Psoas muscle (tissue), 8 donors: Measurements from ENCODE around the gene TBC1D9B. TPM values are rescaled to one million over a fixed set of nuclear protein-coding genes. Genes with fewer than 3 reads are reported as not detected.

Source experiments
- ATAC-seq, 4 donors: fragments of 200-7000 bp; cut with Tn5 transposase; one replicate each; pipeline ENCODE4 v1.9.1; 2020; ENCODE audit warnings: moderate library complexity in 3 of 4, mild to moderate bottlenecking in 2 of 4
- DNase-seq, 2 donors: peaks; one replicate each; pipeline ENCODE4 v3.0.0-alpha.2; 2020
- H3K27ac ChIP-seq: fragments of 200-600 bp; one replicate; pipeline ENCODE4 v1.8.0; 2022
- H3K27me3 ChIP-seq, 3 donors: fragments of 200-600 bp in 1 of 3; one replicate each; pipeline versions ENCODE4 v1.6.1 to v1.8.0; 2013 to 2022; ENCODE audit warnings: low read length in 2 of 3, mild to moderate bottlenecking in 2 of 3, moderate library complexity in 1 of 3; ENCODE audit not compliant: insufficient read depth in 3 of 3
- H3K36me3 ChIP-seq, 2 donors: fragments of 200-600 bp in 1 of 2; one replicate each; pipeline versions ENCODE4 v1.6.1 to v1.8.0; 2013 to 2022; ENCODE audit warnings: low read depth in 1 of 2, mild to moderate bottlenecking in 1 of 2, moderate library complexity in 1 of 2; ENCODE audit not compliant: insufficient read depth in 1 of 2
- H3K4me1 ChIP-seq: fragments of 200-600 bp; one replicate; pipeline ENCODE4 v1.8.0; 2022
- H3K4me3 ChIP-seq: fragments of 200-600 bp; one replicate; pipeline ENCODE4 v1.8.0; 2022; ENCODE audit warnings: mild to moderate bottlenecking
- H3K9me3 ChIP-seq: fragments of 200-600 bp; one replicate; pipeline ENCODE4 v1.8.0; 2022
- CTCF ChIP-seq: fragments of 200-600 bp; IDR thresholded peaks from one replicate; pipeline ENCODE4 v1.8.0; 2022; ENCODE audit warnings: antibody characterized with exemption
- WGBS, 3 donors: extraction: QIAGEN DNeasy Blood & Tissue Kit; methylation state at CpG; one replicate each; pipeline versions ENCODE4 v1.1.6 to v1.1.7; 2013; 5-methylcytosine and 5-hydroxymethylcytosine counted together
- intact Hi-C, 2 donors: fragments of 100-400 bp; cut with DNase I; formaldehyde crosslinking; loops; one replicate each; pipeline versions ENCODE4 v1.11.0 to v1.14.2; 2022
- polyA plus RNA-seq, 3 donors: library from polyadenylated mRNA; stranded (reverse); fragments of 200-250 nt; gene quantifications; one replicate each; pipeline ENCODE4 v1.2.3, GENCODE V29; 2013
- total RNA-seq, 4 donors: library from RNA; stranded (reverse); fragmentation: NEBNext Ultra II Directional in 2 of 4; extraction: Animal tissue kit (Norgen Biotek cat#: 25700) in 2 of 4; gene quantifications; one replicate each; pipeline versions ENCODE4 v1.2.1 to v1.2.4, GENCODE V29; 2021 to 2023
- donor health status: healthy with polysubstance abuse.
- donor health status: DM: no; HTN: no; CAD: no; lungs with moderate emphysema.
- donor health status: Bipolar disorder and iron deficiency.
- donor health status: healthy.
- donor health status: DM: yes; HTN: yes; CAD: no.
- donor health status: DM: no; HTN: no; CAD: no.
- donor health status: DM: no; HTN: no; CAD: no.
- donor health status: DM: yes; HTN: yes; CAD: no.

The TBC1D9B gene
- total and polyA plus RNA-seq, 7 donors, result 30.1 to 50.2 (median 40.2) TPM

- WGBS, 3 donors, result 94 to 96% (median 95%) methylated on average over 9 of the region's 9 CpGs
- intact Hi-C loops, result no loop called here
- peak overlapping the region; percentile 1 for H3K27ac ChIP-seq
- H3K27me3 ChIP-seq, result peaks cover 0 to 2% (median 0%) of the 10 kb centered on the region in 3 donors
- H3K9me3 ChIP-seq, result no peaks in the 10 kb centered on the region
- ATAC-seq (no peak), DNase-seq (no peak)
- H3K4me1 ChIP-seq, result peaks cover 17% of the 10 kb centered on the region
- no peak overlapping the region for H3K4me3 ChIP-seq
- TF ChIP-seq CTCF, result no peak
- H3K36me3 ChIP-seq, result no peaks in the 10 kb centered on the region
These were observed 5.8 kb upstream of the TBC1D9B start for GRCh38 chr5:179913461-179913860.

GRCh38 chr5:179912951-179913350, 5.3 kb upstream of the TBC1D9B start:
- ATAC-seq, result peak; percentile 43 to 74 (median 62)
- Histone ChIP-seq H3K4me3 (no peak overlapping the region), H3K27ac (peak overlapping the region; percentile 5), H3K36me3 (no peaks in the 10 kb centered on the region), H3K9me3 (no peaks in the 10 kb centered on the region), H3K4me1 (peaks cover 22% of the 10 kb centered on the region), H3K27me3 (peaks cover 0 to 2% (median 0%) of the 10 kb centered on the region in 3 donors)
- intact Hi-C loops, result no loop called here
- DNase-seq, result peak in 1 of 2 donors; percentile 81
- WGBS, 3 donors, result 56 to 76% (median 58%) methylated on average over 19 of the region's 19 CpGs
- TF ChIP-seq CTCF, result no peak

- H3K4me3 ChIP-seq, result no peak overlapping the region
- no peak for TF ChIP-seq CTCF
- H3K9me3 ChIP-seq, result no peaks in the 10 kb centered on the region
- WGBS, 3 donors, result 41 to 73% (median 58%) methylated on average over 7 of the region's 7 CpGs
- DNase-seq (peak in 1 of 2 donors; percentile 80), ATAC-seq (peak; percentile 33 to 78 (median 76))
- H3K27me3 ChIP-seq, result peaks cover 0 to 2% (median 0%) of the 10 kb centered on the region in 3 donors
- H3K4me1 ChIP-seq, result peaks cover 22% of the 10 kb centered on the region
- H3K36me3 ChIP-seq, result no peaks in the 10 kb centered on the region
- intact Hi-C loops, result no loop called here
- peak overlapping the region; percentile 5 for H3K27ac ChIP-seq
These were observed 4.7 kb upstream of the TBC1D9B start for GRCh38 chr5:179912386-179912785.

GRCh38 chr5:179909224-179909623, 1.5 kb upstream of the TBC1D9B start:
- intact Hi-C loops, result loop anchor here (5.0 to 10.0 kb wide), 6 partner anchors 37 to 163 kb away; partner anchors contain the start of genes MGAT4B (in 1 of the 2) and RNF130 (in 1 of the 2)
- Histone ChIP-seq H3K4me3 (no peak overlapping the region), H3K9me3 (no peaks in the 10 kb centered on the region), H3K27me3 (no peaks in the 10 kb centered on the region), H3K36me3 (peaks cover 0 to 16% of the 10 kb centered on the region in 2 donors), H3K27ac (no peak overlapping the region), H3K4me1 (peaks cover 25% of the 10 kb centered on the region)
- 89 to 94% (median 93%) methylated on average over 6 of the region's 6 CpGs for WGBS, 3 donors
- TF ChIP-seq CTCF, result no peak
- DNase-seq (no peak), ATAC-seq (no peak)

- DNase-seq (peak; percentile 48 to 58), ATAC-seq (no peak)
- 80 to 90% (median 81%) methylated on average over 15 to 16 of the region's 16 CpGs for WGBS, 3 donors
- Histone ChIP-seq H3K27me3 (no peaks in the 10 kb centered on the region), H3K36me3 (peaks cover 0 to 22% of the 10 kb centered on the region in 2 donors), H3K4me3 (peak overlapping the region; percentile 73), H3K27ac (no peak overlapping the region), H3K9me3 (no peaks in the 10 kb centered on the region), H3K4me1 (peaks cover 22% of the 10 kb centered on the region)
- TF ChIP-seq CTCF, result no peak
- intact Hi-C loops, result loop anchor here (5.0 to 10.0 kb wide), 6 partner anchors 36 to 164 kb away; partner anchors contain the start of genes MGAT4B (in 1 of the 2) and RNF130 (in 1 of the 2)
These were observed 831 bp upstream of the TBC1D9B start for GRCh38 chr5:179908528-179908927.
